HG03460 (cell line): ENCODE measurements around the gene DNAJB6.
"Not testable (repeated sequence)": the region's sequence is repeated elsewhere in the genome, so short reads cannot be mapped to it uniquely, and the experiment has no call there.

Experiments
- ATAC-seq: cut with Tn5 transposase; IDR thresholded peaks from one replicate; pipeline ENCODE4 v1.9.1; 2021; ENCODE audit not compliant: unreplicated experiment

Gene DNAJB6

DNA sequence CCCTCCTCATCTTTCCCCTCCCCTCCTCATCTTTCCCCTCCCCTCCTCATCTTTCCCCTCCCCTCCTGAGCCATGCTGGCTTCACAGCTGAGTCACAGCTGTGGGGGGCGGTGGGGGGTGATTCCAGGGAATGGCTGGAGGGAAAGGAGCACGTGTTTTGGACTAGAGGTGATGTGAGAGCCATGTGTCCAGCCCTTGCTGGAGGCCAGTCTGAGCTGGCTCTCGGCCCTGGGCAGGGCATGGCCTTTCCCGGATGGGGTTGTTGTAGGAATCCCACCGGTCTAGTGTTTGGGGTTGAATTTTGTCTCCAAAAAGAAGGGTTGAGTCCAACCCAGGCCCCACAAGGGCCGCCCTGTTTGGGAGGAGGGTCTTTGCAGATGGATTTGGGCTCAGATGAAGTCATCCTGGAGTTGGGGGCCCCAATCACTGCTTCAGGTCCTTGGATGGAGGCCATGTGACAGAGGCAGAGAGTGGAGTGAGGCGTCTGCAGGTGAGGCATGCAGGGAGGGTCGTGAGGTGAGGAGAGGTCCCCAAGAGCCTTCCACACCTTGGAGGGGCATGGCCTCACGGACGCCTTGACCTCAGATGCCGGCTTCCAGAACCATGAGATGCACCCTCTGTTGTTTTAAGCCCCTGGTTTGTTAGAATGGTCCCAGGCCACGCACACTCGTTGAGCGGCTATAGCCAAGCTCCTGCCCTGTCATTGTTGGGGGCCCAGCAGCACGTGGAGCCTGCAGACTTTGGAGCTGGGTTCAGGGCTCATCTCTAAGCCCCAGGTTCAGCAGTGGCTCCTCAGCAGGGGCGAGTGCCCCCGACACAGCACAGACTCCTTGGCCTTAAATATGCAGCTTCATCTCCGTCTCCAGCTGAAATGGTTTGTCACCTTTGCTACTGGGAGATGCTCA lies 101.6 kb downstream of the DNAJB6 start:
- ATAC-seq, result no peak

DNA sequence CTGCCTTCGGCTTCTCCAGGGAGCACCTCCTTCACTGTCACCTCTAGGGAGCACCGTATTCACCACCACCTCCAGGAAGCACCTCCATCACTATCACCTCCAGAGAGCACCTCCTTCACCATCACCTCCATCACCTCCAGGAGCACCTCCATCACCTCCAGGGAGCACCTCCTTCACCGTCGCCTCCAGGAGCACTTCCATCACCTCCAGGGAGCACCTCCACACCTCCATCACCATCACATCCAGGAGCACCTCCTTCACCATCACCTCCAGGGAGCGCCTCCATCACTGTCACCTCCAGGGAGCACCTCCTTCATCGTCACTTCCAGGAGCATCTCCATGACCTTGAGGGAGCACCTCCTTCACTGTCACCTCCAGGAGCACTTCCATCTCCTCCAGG lies 102.3 kb downstream of the DNAJB6 start:
- no peak for ATAC-seq

- ATAC-seq, result no peak
These were observed 103.0 kb downstream of the DNAJB6 start for GRCh38 chr7:157439761-157440160.

GRCh38 chr7:157440346-157441022 lies 103.7 kb downstream of the DNAJB6 start:
- no peak for ATAC-seq

GRCh38 chr7:157441023-157441399 lies 104.2 kb downstream of the DNAJB6 start:
- ATAC-seq, result no peak

- no peak for ATAC-seq
These were observed 105.7 kb downstream of the DNAJB6 start for GRCh38 chr7:157442456-157442855.

- no peak for ATAC-seq
These were observed 106.4 kb downstream of the DNAJB6 start for GRCh38 chr7:157442993-157443831.

DNA sequence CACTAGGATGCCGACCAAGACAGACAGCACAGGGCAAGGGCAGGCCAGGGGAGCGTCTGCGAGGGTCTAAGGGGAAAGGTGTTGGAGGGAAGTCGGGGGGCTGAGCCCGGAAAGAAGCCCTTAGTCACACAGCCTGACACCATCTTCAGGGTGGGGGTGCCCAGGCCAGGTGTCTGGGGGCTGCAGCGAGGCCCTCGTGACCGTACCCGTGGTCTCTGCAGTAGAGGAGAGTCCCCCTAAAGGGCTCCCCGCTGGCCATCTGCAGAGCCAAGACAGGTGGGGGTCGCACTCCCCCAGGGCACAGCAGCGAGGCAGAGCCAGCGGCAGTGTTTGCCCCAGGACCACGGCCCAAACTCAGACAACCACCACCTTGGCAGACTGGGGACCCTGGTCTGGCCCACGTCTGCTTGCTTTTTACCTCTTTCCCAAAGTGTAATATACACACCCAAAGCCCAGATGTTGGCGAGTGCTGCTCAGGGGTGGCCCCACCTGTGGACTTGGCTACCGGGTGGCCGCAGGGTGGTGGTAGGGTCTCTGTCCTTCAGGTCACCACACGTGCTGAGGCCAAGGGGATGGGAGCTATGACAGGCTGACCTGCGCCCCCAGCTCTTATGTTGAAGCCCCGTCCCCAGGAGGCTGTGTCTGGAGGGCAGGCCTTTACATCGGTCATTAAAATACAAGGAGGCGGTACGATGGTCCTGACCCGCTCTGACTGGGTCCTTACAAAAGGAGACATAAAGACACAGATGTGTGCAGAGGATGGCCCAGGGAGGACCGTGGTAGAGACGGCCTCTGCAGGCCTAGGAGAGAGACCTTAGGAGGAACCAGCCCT lies 107.4 kb downstream of the DNAJB6 start:
- ATAC-seq, result no peak

DNA sequence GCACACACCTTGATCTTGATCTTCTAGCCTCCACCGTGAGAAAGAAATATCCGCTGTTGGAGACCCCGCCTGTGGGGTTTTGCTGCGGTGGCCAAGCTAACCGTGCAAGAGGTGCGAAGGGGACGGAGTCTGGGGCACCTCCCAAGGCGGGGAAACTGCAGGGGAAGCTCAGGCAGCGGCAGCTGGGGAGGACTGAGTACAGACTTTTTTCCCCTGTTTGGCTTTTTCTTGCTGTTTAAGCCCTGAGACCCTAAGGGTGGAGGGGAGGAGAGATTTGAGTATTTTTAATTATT lies 108.0 kb downstream of the DNAJB6 start:
- ATAC-seq, result no peak

DNA sequence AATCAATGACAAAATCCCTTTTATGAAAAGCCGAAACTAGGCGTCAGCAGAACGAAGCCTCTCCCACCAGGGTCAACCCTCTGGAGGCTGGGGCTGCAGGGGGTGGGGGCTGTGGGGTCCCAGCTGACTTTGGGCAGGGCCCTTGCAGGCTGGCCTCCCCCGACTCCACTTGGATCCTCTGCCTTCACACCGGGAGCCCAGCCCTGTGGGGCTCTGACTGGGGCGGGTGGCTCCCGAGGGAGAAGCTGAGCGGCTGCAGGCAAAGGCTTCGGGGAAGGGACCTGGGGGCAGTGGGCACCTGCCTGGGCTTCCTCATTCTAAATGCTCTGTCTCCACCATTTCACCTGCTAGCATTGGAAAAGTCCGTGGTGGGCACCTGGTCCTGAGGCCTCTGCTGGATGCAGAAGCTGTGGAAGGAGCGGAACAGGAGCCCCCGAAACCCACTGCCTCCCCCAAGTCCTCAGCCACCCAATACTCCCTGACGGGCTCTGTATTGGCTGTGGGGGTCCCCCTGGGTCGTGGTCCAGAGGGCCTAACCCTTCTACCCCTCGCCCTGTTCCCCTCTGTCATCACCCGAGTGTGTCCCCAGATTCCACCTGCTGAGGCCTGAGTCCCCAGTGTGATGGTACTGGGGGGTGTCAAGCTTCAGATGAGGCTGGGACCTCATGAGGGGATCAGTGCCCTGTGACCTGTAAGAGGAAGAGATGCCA lies 108.6 kb downstream of the DNAJB6 start:
- ATAC-seq, result no peak

- ATAC-seq, result no peak
These were observed 109.1 kb downstream of the DNAJB6 start for GRCh38 chr7:157445956-157446295.

DNA sequence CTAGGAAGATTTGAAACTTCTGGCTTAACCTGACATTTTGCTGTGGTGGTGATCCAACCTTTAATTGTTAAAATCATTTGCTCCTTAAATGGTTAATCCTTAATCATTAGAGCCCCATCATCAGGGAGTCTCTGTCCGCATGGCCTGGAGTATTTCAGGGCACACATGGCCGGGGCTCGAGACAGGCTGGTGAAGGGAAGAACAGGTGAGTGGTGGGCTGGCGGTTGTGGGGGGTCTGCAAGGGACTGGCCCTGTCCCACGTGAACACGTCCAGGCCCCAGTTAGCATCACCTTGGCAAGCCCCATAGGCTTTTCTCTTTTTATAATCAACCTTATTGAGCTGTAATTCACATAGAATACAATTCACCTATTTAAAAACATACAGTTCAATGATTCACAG lies 109.5 kb downstream of the DNAJB6 start:
- no peak for ATAC-seq

DNA sequence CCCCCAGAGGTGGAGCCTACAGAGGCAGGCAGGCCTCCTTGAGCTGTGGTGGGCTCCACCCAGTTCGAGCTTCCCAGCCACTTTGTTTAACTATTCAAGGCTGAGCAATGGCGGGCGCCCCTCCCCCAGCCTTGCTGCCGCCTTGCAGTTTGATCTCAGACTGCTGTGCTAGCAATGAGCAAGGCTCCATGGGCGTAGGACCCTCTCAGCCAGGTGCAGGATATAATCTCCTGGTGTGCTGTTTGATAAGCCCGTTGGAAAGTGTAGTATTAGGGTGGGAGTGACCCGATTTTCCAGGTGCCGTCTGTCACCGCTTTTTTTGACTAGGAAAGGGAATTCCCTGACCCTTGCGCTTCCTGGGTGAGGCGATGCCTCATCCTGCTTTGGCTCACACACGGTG lies 117.2 kb downstream of the DNAJB6 start:
- not testable (repeated sequence) for ATAC-seq

GRCh38 chr7:157457355-157458253 lies 120.8 kb downstream of the DNAJB6 start:
- no peak for ATAC-seq

- no peak for ATAC-seq
These were observed 121.4 kb downstream of the DNAJB6 start for GRCh38 chr7:157458254-157458633.

DNA sequence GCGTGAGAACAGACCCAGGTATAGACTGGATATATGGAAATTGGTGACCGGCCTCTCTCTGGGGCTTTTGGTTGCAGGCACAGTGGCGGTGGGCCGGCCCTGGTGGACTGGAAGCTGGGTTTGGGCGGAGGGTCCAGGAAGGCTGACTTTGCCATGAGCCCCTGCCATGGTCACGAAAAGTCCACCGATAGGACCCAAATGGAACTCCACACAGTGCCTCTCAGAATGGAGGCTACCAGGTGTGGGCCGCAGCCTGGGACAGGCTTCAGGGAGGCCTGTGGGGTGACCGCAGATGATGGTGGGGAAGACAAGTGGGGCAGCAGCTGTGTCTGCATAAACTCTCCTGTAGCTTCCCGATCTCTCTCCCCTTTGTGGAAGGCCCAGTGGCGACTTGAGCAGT lies 123.2 kb downstream of the DNAJB6 start:
- ATAC-seq, result no peak

- ATAC-seq, result no peak
These were observed 123.9 kb downstream of the DNAJB6 start for GRCh38 chr7:157460721-157461120.

DNA sequence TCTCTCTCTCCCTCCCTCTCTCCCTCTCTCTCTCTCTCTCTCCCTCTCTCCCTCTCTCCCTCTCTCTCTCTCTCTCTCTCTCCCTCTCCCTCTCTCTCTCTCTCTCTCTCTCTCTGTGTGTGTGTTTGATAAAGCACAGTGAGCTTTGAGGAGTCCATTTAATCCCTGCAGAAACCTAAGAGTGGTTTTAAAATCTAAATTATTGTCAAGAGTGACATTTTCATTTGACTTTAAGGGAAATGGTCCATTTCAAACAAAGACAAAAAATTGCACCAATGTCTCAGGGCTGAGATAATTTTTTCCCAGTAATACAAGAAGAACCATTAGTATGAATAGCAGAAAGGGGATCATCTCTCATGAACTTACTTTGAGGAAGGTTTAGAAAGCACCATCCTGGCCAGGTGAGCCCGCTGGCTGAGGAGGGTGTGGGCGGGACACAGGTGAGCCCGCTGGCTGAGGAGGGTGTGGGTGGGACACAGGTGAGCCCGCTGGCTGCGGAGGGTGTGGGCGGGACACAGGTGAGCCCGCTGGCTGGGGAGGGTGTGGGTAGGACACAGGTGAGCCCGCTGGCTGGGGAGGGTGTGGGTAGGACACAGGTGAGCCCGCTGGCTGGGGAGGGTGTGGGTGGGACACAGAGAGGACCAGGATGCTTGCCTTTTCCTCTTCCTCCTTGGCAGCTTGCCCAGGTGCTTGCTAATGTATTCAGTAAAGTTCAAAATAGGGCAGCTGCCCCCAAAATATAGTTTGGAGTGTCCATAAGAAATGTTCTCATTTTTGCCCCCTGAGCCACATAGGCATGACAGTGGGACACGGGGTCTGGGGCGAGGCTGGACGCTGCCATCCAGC lies 125.0 kb downstream of the DNAJB6 start:
- no peak for ATAC-seq

DNA sequence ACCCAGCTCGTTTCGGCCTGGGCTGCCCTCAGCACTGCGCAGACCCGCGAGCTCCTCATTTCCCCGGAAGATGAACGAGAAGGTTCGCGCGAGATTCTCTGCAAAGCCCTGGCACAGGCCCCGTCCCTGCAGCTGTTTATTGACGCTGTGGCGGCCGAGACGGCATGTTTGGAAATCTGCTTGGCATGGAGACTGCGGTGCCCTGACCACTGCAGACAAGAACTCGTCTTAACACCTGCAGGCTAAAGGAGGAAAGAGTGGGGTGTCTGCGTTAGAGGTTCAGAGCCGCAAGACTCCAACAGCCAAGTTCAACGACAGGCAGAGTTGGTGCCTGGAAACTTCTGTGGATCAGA lies 125.6 kb downstream of the DNAJB6 start:
- no peak for ATAC-seq
